Activated B cell treated with CpG ODN at 0.5 μM for 24 hours (primary cell): ENCODE results near the gene HRH2. TPM values are rescaled to one million over a fixed set of nuclear protein-coding genes. Genes with fewer than 3 reads are reported as not detected.

Experiments used
- ATAC-seq: fragments of 200-7000 bp; cut with Tn5 transposase; one replicate; pipeline ENCODE4 v1.10.0; 2021; ENCODE audit warnings: low read depth, mild to moderate bottlenecking, moderate library complexity
- CTCF ChIA-PET: fragments of 350-600 bp; sonication (Branson Sonifier 250); formaldehyde crosslinking; loops from one replicate; lab custom pipeline; 2021; ENCODE audit warnings: antibody characterized with exemption; lab: Charles Lee
- POLR2A ChIA-PET: fragments of 350-600 bp; sonication (Branson Sonifier 250); formaldehyde crosslinking; loops from one replicate; lab custom pipeline; 2021; ENCODE audit warnings: antibody characterized with exemption; lab: Charles Lee
- DNase-seq: peaks from one replicate; pipeline ENCODE4 v3.0.0; 2022
- H3K27ac Mint-ChIP-seq: one replicate; pipeline ENCODE4 v1.8.0; 2020; ENCODE audit warnings: mixed read lengths
- H3K27me3 Mint-ChIP-seq: one replicate; pipeline ENCODE4 v1.8.0; 2021; ENCODE audit warnings: mixed read lengths
- H3K36me3 Mint-ChIP-seq: one replicate; pipeline ENCODE4 v1.8.0; 2021; ENCODE audit warnings: low read depth, mixed read lengths
- H3K4me1 Mint-ChIP-seq: one replicate; pipeline ENCODE4 v1.8.0; 2021; ENCODE audit warnings: mixed read lengths
- H3K4me3 Mint-ChIP-seq: one replicate; pipeline ENCODE4 v1.8.0; 2020; ENCODE audit warnings: mild to moderate bottlenecking, mixed read lengths
- H3K9me3 Mint-ChIP-seq: one replicate; pipeline ENCODE4 v1.8.0; 2020; ENCODE audit warnings: mixed read lengths
- intact Hi-C: fragments of 100-400 bp; cut with micrococcal nuclease; formaldehyde crosslinking; loops from one replicate; pipeline ENCODE4 v1.15.1; 2024
- total RNA-seq: library from RNA; stranded (reverse); gene quantifications from 2 replicates; pipeline ENCODE4 v1.2.3, GENCODE V29; 2022
- TF ChIP-seq, protein P1 (sequence below): fragments of 200-600 bp; IDR thresholded peaks from one replicate; pipeline ENCODE4 v1.8.0; 2022; ENCODE audit warnings: antibody characterized with exemption, mild to moderate bottlenecking

The HRH2 gene
- total RNA-seq, 1 donor from 2014 or later = not detected

DNA sequence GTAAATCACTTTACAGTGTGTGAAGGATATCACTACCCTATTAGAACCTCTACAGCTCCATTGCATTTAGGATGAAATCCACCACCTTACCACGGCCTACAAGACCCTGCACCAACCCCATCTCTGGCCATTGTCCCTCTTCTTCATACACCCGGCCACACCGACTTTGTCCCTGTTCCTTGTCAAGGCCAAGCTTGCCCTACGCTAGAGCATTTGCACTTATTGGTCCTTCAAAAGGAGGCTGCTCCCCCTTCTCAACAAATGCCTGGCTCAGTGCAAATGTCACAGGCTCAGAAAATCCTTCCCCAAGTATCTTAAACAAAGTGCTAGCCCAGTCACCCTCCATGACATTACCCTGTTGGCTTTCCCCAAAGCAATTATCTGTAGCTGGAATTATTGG lies 4.1 kb upstream of the HRH2 start:
- Mint-ChIP-seq H3K27me3 (peaks cover 40% of the 10 kb centered on the region), H3K36me3 (no peaks in the 10 kb centered on the region), H3K27ac (no peak overlapping the region), H3K4me3 (no peak overlapping the region), H3K9me3 (peaks cover 9% of the 10 kb centered on the region), H3K4me1 (peaks cover 14% of the 10 kb centered on the region)
- TF ChIP-seq, protein P1, sequence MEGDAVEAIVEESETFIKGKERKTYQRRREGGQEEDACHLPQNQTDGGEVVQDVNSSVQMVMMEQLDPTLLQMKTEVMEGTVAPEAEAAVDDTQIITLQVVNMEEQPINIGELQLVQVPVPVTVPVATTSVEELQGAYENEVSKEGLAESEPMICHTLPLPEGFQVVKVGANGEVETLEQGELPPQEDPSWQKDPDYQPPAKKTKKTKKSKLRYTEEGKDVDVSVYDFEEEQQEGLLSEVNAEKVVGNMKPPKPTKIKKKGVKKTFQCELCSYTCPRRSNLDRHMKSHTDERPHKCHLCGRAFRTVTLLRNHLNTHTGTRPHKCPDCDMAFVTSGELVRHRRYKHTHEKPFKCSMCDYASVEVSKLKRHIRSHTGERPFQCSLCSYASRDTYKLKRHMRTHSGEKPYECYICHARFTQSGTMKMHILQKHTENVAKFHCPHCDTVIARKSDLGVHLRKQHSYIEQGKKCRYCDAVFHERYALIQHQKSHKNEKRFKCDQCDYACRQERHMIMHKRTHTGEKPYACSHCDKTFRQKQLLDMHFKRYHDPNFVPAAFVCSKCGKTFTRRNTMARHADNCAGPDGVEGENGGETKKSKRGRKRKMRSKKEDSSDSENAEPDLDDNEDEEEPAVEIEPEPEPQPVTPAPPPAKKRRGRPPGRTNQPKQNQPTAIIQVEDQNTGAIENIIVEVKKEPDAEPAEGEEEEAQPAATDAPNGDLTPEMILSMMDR = no peak
- ChIA-PET POLR2A (no interaction called here), CTCF (no interaction called here)
- intact Hi-C loops = no loop called here
- no peak for ATAC-seq
- DNase-seq = no peak

DNA sequence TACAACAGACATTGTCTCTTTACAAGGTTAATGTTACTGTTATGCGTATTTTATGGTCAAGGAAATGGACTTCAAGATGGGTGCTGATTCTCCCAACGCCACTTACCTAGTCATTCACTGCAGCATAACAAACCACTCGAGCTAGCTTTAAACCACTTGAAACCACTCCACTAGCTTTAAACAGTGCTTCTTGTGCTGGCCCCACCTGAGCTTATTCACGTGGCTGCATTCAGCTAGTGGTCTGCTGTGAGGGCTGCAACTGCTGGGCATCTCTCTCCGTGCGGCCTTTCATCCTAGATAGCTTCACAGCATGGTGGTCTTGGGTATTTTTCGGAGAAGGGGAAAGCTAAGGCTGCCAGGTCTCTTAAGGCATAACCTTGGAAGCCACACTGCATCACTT lies 3.5 kb upstream of the HRH2 start:
- H3K27ac Mint-ChIP-seq = no peak overlapping the region
- H3K36me3 Mint-ChIP-seq = no peaks in the 10 kb centered on the region
- peaks cover 46% of the 10 kb centered on the region for H3K27me3 Mint-ChIP-seq
- no peak for ATAC-seq
- DNase-seq = no peak
- CTCF ChIA-PET = no interaction called here
- peaks cover 19% of the 10 kb centered on the region for H3K4me1 Mint-ChIP-seq
- TF ChIP-seq, protein P1 = no peak
- no peak overlapping the region for H3K4me3 Mint-ChIP-seq
- POLR2A ChIA-PET = no interaction called here
- peaks cover 6% of the 10 kb centered on the region for H3K9me3 Mint-ChIP-seq
- intact Hi-C loops = no loop called here

DNA sequence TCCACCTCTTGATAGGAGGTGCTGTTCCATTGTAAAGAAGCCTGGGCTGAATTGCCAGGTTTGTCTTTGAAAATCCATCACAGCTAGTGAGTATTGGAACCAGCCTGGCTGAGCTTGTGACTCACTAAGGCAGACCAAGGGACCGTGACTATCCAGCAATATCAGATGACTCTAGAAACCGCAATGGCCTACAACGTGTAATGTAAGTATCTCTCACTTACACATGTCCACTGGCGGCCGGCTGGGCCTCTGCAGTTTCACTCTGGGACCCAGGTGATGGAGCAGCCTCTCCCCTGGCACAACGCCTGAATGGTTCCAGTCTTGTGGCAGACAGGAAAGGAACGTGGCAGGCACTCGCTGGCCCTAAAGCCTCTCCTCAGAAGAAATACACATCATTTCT lies 3.1 kb upstream of the HRH2 start:
- CTCF ChIA-PET = no interaction called here
- Mint-ChIP-seq H3K4me3 (no peak overlapping the region), H3K27me3 (peaks cover 51% of the 10 kb centered on the region), H3K36me3 (no peaks in the 10 kb centered on the region), H3K9me3 (peaks cover 3% of the 10 kb centered on the region), H3K4me1 (peaks cover 19% of the 10 kb centered on the region), H3K27ac (no peak overlapping the region)
- intact Hi-C loops = no loop called here
- TF ChIP-seq, protein P1 = no peak
- ATAC-seq (no peak), DNase-seq (no peak)
- POLR2A ChIA-PET = no interaction called here

DNA sequence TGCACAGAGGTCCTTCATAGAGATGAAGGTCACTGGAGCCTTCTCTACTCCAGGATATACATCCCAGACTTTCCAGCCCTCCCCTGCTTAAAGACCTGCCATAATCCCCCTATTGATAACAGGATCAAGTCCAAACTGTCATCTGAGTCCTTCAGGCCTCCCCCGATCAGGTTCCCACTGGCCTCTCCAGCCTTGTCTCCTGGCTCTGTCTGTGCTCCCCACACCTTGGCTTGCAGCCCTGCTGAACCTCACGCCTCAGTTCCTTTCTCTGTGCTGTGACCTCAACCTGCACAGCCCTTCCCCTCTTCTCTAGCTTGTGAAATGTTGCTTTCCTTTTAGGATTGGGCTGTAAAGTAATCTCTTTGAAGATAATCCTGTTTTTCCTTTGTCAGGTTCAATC lies 2.5 kb upstream of the HRH2 start:
- DNase-seq (no peak), ATAC-seq (no peak)
- H3K27me3 Mint-ChIP-seq = peaks cover 56% of the 10 kb centered on the region
- H3K4me3 Mint-ChIP-seq = no peak overlapping the region
- POLR2A ChIA-PET = no interaction called here
- intact Hi-C loops = no loop called here
- H3K9me3 Mint-ChIP-seq = no peaks in the 10 kb centered on the region
- no peaks in the 10 kb centered on the region for H3K36me3 Mint-ChIP-seq
- H3K4me1 Mint-ChIP-seq = peaks cover 19% of the 10 kb centered on the region
- TF ChIP-seq, protein P1 = no peak
- CTCF ChIA-PET = no interaction called here
- H3K27ac Mint-ChIP-seq = no peak overlapping the region

DNA sequence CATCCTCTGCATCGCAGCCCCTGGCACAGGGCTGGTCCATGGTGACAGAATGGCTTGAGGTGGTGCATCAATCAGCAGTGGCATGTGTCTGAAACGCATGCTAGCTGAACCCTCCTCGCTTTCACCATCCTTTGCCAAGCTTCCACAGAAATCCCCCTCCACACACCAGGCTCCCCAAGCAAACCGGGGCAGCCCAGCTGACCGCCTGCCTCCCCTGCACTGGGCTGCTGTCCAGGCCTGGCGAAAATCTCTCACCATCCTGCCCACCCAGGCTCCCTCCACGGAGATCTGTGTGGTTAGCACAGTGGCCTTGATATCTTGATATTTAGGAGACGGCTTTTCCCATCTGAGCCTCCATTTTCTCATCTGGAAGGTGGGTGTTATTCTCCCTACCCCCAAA lies 905 bp upstream of the HRH2 start:
- CTCF ChIA-PET = no interaction called here
- no peaks in the 10 kb centered on the region for H3K36me3 Mint-ChIP-seq
- H3K4me3 Mint-ChIP-seq = no peak overlapping the region

More for the DNA sequence above, 905 bp upstream of the HRH2 start:
- Mint-ChIP-seq H3K9me3 (no peaks in the 10 kb centered on the region), H3K27me3 (peaks cover 63% of the 10 kb centered on the region), H3K27ac (no peak overlapping the region), H3K4me1 (peaks cover 19% of the 10 kb centered on the region)
- no peak for ATAC-seq
- no peak for DNase-seq
- TF ChIP-seq, protein P1 = no peak
- intact Hi-C loops = no loop called here
- POLR2A ChIA-PET = no interaction called here
